ENCODE results near the gene HMG20A. TPM values are rescaled to one million over a fixed set of nuclear protein-coding genes. Genes with fewer than 3 reads are reported as not detected.
A peak's percentile ranks its signal among the peaks of the same experiment; 100 is the strongest.

HMG20A gene
- total RNA-seq, 1 donor = 30.8 TPM

- no peak overlapping the region for H3K4me3 ChIP-seq (ENCODE audit: insufficient read depth, low read length)
- H3K9me3 ChIP-seq (ENCODE audit: low read depth, low read length) = no peaks in the 10 kb centered on the region
- DNase-seq (ENCODE audit: insufficient read length, low spot score, missing footprints) = no peak
- H3K79me2 ChIP-seq (ENCODE audit: insufficient read depth, low read length) = no peaks in the 10 kb centered on the region
- no peak overlapping the region for H3K4me2 ChIP-seq (ENCODE audit: insufficient read depth, low read length)
- no peaks in the 10 kb centered on the region for H3K27me3 ChIP-seq (ENCODE audit: insufficient read depth, low read length)
- no peak overlapping the region for H2AFZ ChIP-seq (ENCODE audit: low read length)
- peaks cover 50% of the 10 kb centered on the region for H3K36me3 ChIP-seq (ENCODE audit: insufficient read depth, low read length)
- no peak for TF ChIP-seq CTCF (IDR thresholded peaks at IDR 0.05; ENCODE audit: extremely low read depth, low read depth, low read length)
- H3K27ac ChIP-seq (ENCODE audit: low read depth, low read length) = no peak overlapping the region
- peaks cover 6% of the 10 kb centered on the region for H3K4me1 ChIP-seq (ENCODE audit: insufficient read depth, low read length)
- no peaks in the 10 kb centered on the region for H4K20me1 ChIP-seq (ENCODE audit: insufficient read depth, low read length)
These were observed 48.2 kb downstream of the HMG20A start for GRCh38 chr15:77468896-77469295.

GRCh38 chr15:77470235-77470634, 49.5 kb downstream of the HMG20A start:
- Histone ChIP-seq H4K20me1 (ENCODE audit: insufficient read depth, low read length) (no peaks in the 10 kb centered on the region), H2AFZ (ENCODE audit: low read length) (no peak overlapping the region), H3K4me1 (ENCODE audit: insufficient read depth, low read length) (peaks cover 6% of the 10 kb centered on the region), H3K4me3 (ENCODE audit: insufficient read depth, low read length) (no peak overlapping the region), H3K79me2 (ENCODE audit: insufficient read depth, low read length) (no peaks in the 10 kb centered on the region), H3K9me3 (ENCODE audit: low read depth, low read length) (no peaks in the 10 kb centered on the region), H3K36me3 (ENCODE audit: insufficient read depth, low read length) (peaks cover 41% of the 10 kb centered on the region), H3K27me3 (ENCODE audit: insufficient read depth, low read length) (no peaks in the 10 kb centered on the region), H3K4me2 (ENCODE audit: insufficient read depth, low read length) (no peak overlapping the region), H3K27ac (ENCODE audit: low read depth, low read length) (no peak overlapping the region)
- no peak for TF ChIP-seq CTCF (IDR thresholded peaks at IDR 0.05; ENCODE audit: extremely low read depth, low read depth, low read length)
- DNase-seq (ENCODE audit: insufficient read length, low spot score, missing footprints) = no peak

DNA sequence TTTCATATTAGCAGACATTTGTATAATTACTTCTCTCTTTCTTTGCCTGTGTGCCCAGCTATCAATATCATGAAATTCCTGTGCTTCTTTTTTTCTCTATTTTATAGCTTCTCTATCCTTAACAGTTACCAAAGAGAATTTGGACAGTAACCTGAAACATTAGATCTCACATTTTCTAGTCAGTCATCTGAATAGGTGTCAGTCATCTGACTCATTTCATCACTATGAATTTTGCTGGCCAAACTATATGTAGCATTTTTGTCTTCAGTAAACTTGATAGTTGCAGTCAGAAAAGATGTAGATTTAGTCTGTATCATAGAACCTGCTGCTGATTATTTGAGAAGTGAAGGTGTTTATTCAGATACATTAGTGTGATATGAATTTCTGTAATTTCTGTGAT, 52.6 kb downstream of the HMG20A start:
- H3K79me2 ChIP-seq (ENCODE audit: insufficient read depth, low read length) = no peaks in the 10 kb centered on the region
- H4K20me1 ChIP-seq (ENCODE audit: insufficient read depth, low read length) = no peaks in the 10 kb centered on the region
- no peak overlapping the region for H3K27ac ChIP-seq (ENCODE audit: low read depth, low read length)
- TF ChIP-seq CTCF (IDR thresholded peaks at IDR 0.05; ENCODE audit: extremely low read depth, low read depth, low read length) = no peak
- peaks cover 6% of the 10 kb centered on the region for H3K4me1 ChIP-seq (ENCODE audit: insufficient read depth, low read length)
- no peak overlapping the region for H2AFZ ChIP-seq (ENCODE audit: low read length)
- peaks cover 24% of the 10 kb centered on the region for H3K36me3 ChIP-seq (ENCODE audit: insufficient read depth, low read length)
- H3K4me3 ChIP-seq (ENCODE audit: insufficient read depth, low read length) = no peak overlapping the region
- no peaks in the 10 kb centered on the region for H3K9me3 ChIP-seq (ENCODE audit: low read depth, low read length)
- peak; percentile 65 for DNase-seq (ENCODE audit: insufficient read length, low spot score, missing footprints)
- no peaks in the 10 kb centered on the region for H3K27me3 ChIP-seq (ENCODE audit: insufficient read depth, low read length)
- no peak overlapping the region for H3K4me2 ChIP-seq (ENCODE audit: insufficient read depth, low read length)

- Histone ChIP-seq H3K36me3 (ENCODE audit: insufficient read depth, low read length) (peaks cover 22% of the 10 kb centered on the region), H3K27me3 (ENCODE audit: insufficient read depth, low read length) (no peaks in the 10 kb centered on the region), H3K4me2 (ENCODE audit: insufficient read depth, low read length) (no peak overlapping the region), H3K27ac (ENCODE audit: low read depth, low read length) (no peak overlapping the region), H3K4me3 (ENCODE audit: insufficient read depth, low read length) (no peak overlapping the region), H3K9me3 (ENCODE audit: low read depth, low read length) (no peaks in the 10 kb centered on the region), H3K4me1 (ENCODE audit: insufficient read depth, low read length) (peaks cover 6% of the 10 kb centered on the region), H4K20me1 (ENCODE audit: insufficient read depth, low read length) (no peaks in the 10 kb centered on the region), H3K79me2 (ENCODE audit: insufficient read depth, low read length) (no peaks in the 10 kb centered on the region), H2AFZ (ENCODE audit: low read length) (no peak overlapping the region)
- TF ChIP-seq CTCF (IDR thresholded peaks at IDR 0.05; ENCODE audit: extremely low read depth, low read depth, low read length) = no peak
- no peak for DNase-seq (ENCODE audit: insufficient read length, low spot score, missing footprints)
These were observed 53.8 kb downstream of the HMG20A start for GRCh38 chr15:77474310-77474988.
